ENCODE measurements around the gene C1R. TPM values are rescaled to one million over a fixed set of nuclear protein-coding genes. Genes with fewer than 3 reads are reported as not detected.

Gene C1R
- total RNA-seq, 1 donor from 2014 or later, result 3.3 TPM

- Mint-ChIP-seq H3K36me3 (no peaks in the 10 kb centered on the region), H3K27me3 (ENCODE audit: insufficient read depth, low read depth) (peaks cover 13% of the 10 kb centered on the region), H3K27ac (no peak overlapping the region), H3K9me3 (no peaks in the 10 kb centered on the region), H3K4me3 (no peak overlapping the region), H3K4me1 (peaks cover 16% of the 10 kb centered on the region)
- DNase-seq (ENCODE audit: low spot score), result no peak
- H3K4me3 ChIP-seq, result no peak overlapping the region
- no peak for TF ChIP-seq EZH2 (IDR thresholded peaks at IDR 0.05)
- TF ChIP-seq CTCF (IDR thresholded peaks at IDR 0.05), result no peak
- no peak for TF ChIP-seq EZH2phosphoT487 (IDR thresholded peaks at IDR 0.05)
- peaks cover 5% of the 10 kb centered on the region for H3K4me1 ChIP-seq
- no peaks in the 10 kb centered on the region for H3K9me3 ChIP-seq (ENCODE audit: low read depth)
- H4K20me1 ChIP-seq (ENCODE audit: low read depth), result no peaks in the 10 kb centered on the region
- no peaks in the 10 kb centered on the region for H3K36me3 ChIP-seq
- no peaks in the 10 kb centered on the region for H3F3A ChIP-seq (ENCODE audit: low read depth)
- no peak overlapping the region for H3K27ac ChIP-seq
- H2AFZ ChIP-seq (replicated peaks), result no peak overlapping the region
- H3K9ac ChIP-seq, result no peak overlapping the region
- peaks cover 20% of the 10 kb centered on the region for H3K27me3 ChIP-seq
- no peaks in the 10 kb centered on the region for H3K79me2 ChIP-seq (ENCODE audit: low read depth)
- H3K4me2 ChIP-seq, result no peak overlapping the region
Measured at GRCh38 chr12:7125632-7126227, 33.5 kb upstream of the C1R start.

- Histone ChIP-seq H3K79me2 (ENCODE audit: low read depth) (no peaks in the 10 kb centered on the region), H3K27me3 (peaks cover 12% of the 10 kb centered on the region), H3K9ac (no peak overlapping the region), H4K20me1 (ENCODE audit: low read depth) (no peaks in the 10 kb centered on the region), H2AFZ (replicated peaks) (no peak overlapping the region), H3K9me3 (ENCODE audit: low read depth) (no peaks in the 10 kb centered on the region), H3K4me2 (no peak overlapping the region), H3K4me1 (no peaks in the 10 kb centered on the region), H3K4me3 (no peak overlapping the region), H3K36me3 (no peaks in the 10 kb centered on the region), H3K27ac (no peak overlapping the region), H3F3A (ENCODE audit: low read depth) (no peaks in the 10 kb centered on the region)
- Mint-ChIP-seq H3K4me3 (peak overlapping the region; percentile 27), H3K9me3 (no peaks in the 10 kb centered on the region), H3K36me3 (no peaks in the 10 kb centered on the region), H3K27ac (no peak overlapping the region), H3K27me3 (ENCODE audit: insufficient read depth, low read depth) (peaks cover 12% of the 10 kb centered on the region), H3K4me1 (peaks cover 16% of the 10 kb centered on the region)
- TF ChIP-seq EZH2 (IDR thresholded peaks at IDR 0.05) (no peak), EZH2phosphoT487 (IDR thresholded peaks at IDR 0.05) (no peak), CTCF (IDR thresholded peaks at IDR 0.05) (no peak)
- DNase-seq (ENCODE audit: low spot score), result no peak
Measured at GRCh38 chr12:7123806-7124522, 31.7 kb upstream of the C1R start.

- H3K4me2 ChIP-seq, result no peak overlapping the region
- Mint-ChIP-seq H3K36me3 (no peaks in the 10 kb centered on the region), H3K27me3 (ENCODE audit: insufficient read depth, low read depth) (peaks cover 14% of the 10 kb centered on the region), H3K4me3 (peak overlapping the region; percentile 48), H3K4me1 (peaks cover 16% of the 10 kb centered on the region), H3K27ac (no peak overlapping the region), H3K9me3 (no peaks in the 10 kb centered on the region)
- no peak for DNase-seq (ENCODE audit: low spot score)
- no peaks in the 10 kb centered on the region for H3K9me3 ChIP-seq (ENCODE audit: low read depth)
- H3F3A ChIP-seq (ENCODE audit: low read depth), result no peaks in the 10 kb centered on the region
- no peaks in the 10 kb centered on the region for H3K79me2 ChIP-seq (ENCODE audit: low read depth)
- H2AFZ ChIP-seq (replicated peaks), result no peak overlapping the region
- no peaks in the 10 kb centered on the region for H4K20me1 ChIP-seq (ENCODE audit: low read depth)
- H3K4me1 ChIP-seq, result no peaks in the 10 kb centered on the region
- no peak for TF ChIP-seq CTCF (IDR thresholded peaks at IDR 0.05)
- no peaks in the 10 kb centered on the region for H3K36me3 ChIP-seq
- peaks cover 3% of the 10 kb centered on the region for H3K27me3 ChIP-seq
- no peak overlapping the region for H3K27ac ChIP-seq
- no peak overlapping the region for H3K4me3 ChIP-seq
- no peak overlapping the region for H3K9ac ChIP-seq
Measured at GRCh38 chr12:7122811-7123769, 30.8 kb upstream of the C1R start.

Measured in neural progenitor cell (in vitro differentiated cells).